C4-2B (cell line): ENCODE data around the gene TWIST2.

Experiments used
- H3K27ac ChIP-seq: fragments of 450-650 bp; 2 replicates; pipeline ENCODE4 v1.5.1; 2017
- CTCF ChIP-seq: fragments of 450-650 bp; conservative IDR thresholded peaks from 2 replicates; pipeline ENCODE4 v1.5.1; 2017; ENCODE audit warnings: mild to moderate bottlenecking
- ZFX ChIP-seq: fragments of 450-650 bp; IDR thresholded peaks from 2 replicates; pipeline ENCODE4 v1.6.1; 2017

Gene TWIST2

GRCh38 chr2:238897122-238897880 is 49.4 kb downstream of the TWIST2 start:
- no peak for TF ChIP-seq ZFX
- no peak for TF ChIP-seq CTCF
- no peak overlapping the region for H3K27ac ChIP-seq

- no peak for TF ChIP-seq CTCF
- no peak for TF ChIP-seq ZFX
- no peak overlapping the region for H3K27ac ChIP-seq
Observed at GRCh38 chr2:238897911-238898311, 50.0 kb downstream of the TWIST2 start.

GRCh38 chr2:238898534-238899281 is 50.8 kb downstream of the TWIST2 start:
- no peak for TF ChIP-seq ZFX
- no peak for TF ChIP-seq CTCF
- no peak overlapping the region for H3K27ac ChIP-seq

- no peak overlapping the region for H3K27ac ChIP-seq
- TF ChIP-seq ZFX, result no peak
- TF ChIP-seq CTCF, result no peak
Observed at GRCh38 chr2:238899386-238899785, 51.5 kb downstream of the TWIST2 start.

- peak overlapping the region; percentile 61 for H3K27ac ChIP-seq
- TF ChIP-seq ZFX (no peak), CTCF (no peak)
Observed at GRCh38 chr2:238900511-238900910, 52.6 kb downstream of the TWIST2 start.

- no peak for TF ChIP-seq CTCF
- no peak for TF ChIP-seq ZFX
- peak overlapping the region; percentile 61 for H3K27ac ChIP-seq
Observed at GRCh38 chr2:238901461-238902057, 53.7 kb downstream of the TWIST2 start.

GRCh38 chr2:238902285-238902684 is 54.4 kb downstream of the TWIST2 start:
- H3K27ac ChIP-seq, result peak overlapping the region; percentile 61; the same call in 1 of the 2 replicates
- TF ChIP-seq ZFX (no peak), CTCF (no peak)
